ENCODE results near the gene KRTAP12-2.

KRTAP12-2 gene

DNA sequence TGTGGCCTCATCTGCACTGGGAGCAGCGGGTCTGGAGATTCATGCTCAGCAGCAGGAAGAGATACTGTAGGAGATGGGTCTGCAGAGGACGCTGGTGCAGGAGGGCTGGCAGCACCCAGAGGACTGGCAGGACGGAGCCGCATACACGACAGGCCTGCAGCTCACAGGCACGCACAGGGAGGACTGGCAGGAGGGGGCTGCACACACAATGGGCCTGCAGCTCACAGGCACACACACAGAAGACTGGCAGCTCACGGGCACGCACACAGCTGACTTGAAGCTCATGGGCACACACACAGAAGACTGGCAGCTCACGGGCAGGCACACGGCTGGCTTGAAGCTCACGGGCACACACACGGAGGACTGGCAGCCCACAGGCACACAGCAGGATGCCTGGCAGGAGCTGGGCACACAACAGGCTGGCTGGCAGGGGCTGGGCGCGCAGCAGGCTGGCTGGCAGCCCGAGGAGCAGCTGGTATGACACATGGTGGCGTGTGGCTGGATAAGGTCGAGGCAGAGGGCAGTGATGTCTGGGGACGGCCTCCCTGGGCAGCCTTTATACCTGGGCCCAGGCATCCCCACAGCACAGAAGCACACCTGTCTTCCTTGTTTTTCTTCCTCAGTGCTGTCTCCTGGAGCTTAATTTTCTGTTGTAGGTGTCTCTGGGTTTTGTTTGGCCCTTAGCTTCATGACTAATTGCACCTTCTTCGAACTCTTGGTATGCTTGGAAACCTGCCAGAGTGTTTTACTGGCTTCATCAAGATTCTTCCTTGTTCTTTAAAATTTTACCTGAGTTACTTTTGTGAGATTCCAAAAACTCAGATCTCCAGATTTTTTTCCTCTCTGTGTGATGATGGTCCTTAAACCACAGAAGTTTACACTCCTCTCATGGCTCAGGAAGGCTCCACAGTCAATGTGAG, at the start of gene KRTAP12-2:
Gene KRTAP12-2 (minus strand): TSS at position 527 of the 920 bp plus-strand sequence. CDS start 41 bp downstream, at position 486.
- in situ Hi-C loops (cut with MboI; ENCODE audit: low sequenced_read_pairs), result no loop called here

DNA sequence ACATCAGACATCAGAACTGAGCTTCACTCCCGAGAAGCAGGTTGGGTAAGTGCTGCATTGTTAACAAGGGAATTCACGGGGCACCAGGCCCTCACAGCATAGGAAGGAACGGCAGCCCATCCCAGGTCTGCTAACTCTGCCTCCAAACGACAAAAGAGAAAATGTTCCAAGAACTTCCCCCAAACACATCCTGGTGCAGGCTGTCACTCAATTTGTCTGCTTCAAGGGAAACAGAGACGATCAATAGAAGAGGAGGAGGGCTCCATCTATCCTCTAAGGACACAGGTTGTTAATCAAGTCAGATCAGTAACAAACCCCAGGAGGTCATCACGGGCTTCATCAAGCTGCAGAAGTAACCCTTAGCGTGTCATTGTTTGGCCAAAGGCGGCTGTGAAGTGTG, 48.2 kb upstream of the KRTAP12-2 start:
- in situ Hi-C loops (cut with MboI; ENCODE audit: low sequenced_read_pairs), result no loop called here

- in situ Hi-C loops (cut with MboI; ENCODE audit: low sequenced_read_pairs), result no loop called here
Observed at GRCh38 chr21:44713846-44714245, 47.1 kb upstream of the KRTAP12-2 start.

- in situ Hi-C loops (cut with MboI; ENCODE audit: low sequenced_read_pairs), result no loop called here
Observed at GRCh38 chr21:44713130-44713529, 46.4 kb upstream of the KRTAP12-2 start.

GRCh38 chr21:44712203-44713028, 45.7 kb upstream of the KRTAP12-2 start:
- in situ Hi-C loops (cut with MboI; ENCODE audit: low sequenced_read_pairs), result no loop called here

- in situ Hi-C loops (cut with MboI; ENCODE audit: low sequenced_read_pairs), result no loop called here
Observed at GRCh38 chr21:44711327-44712202, 44.8 kb upstream of the KRTAP12-2 start, which contains the start of gene TSPEAR. TSS of gene TSPEAR (minus strand) at chr21:44711572. CDS start at chr21:44711514, 58 bp downstream.

DNA sequence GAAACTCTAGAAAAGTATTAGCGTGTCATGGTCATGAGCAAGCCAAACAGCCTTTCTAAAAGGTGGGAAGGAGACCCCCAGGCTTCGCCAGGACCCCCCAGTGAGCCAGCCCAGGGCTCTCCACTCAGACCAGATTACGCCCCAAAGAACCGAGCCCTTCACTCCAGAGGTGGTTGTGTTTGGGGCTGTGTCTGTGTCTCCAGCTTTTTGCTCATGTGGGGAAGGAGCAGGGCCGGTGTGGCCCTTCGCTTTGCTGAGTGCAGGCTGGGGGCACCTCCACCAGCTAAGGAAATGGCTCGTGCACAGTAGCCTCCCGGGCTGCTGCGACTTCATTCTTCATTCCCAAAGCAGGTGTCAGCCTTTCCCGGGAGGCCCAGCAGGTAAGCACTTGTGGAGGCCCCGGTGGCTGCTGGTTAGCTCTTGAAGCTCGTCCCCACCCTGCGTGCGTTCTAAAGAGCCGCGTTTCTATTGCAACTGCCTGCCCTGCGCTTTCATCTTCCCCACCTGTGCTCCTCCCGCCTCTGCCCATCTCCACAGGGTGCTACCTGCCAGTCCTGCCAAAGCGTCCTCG, 44.1 kb upstream of the KRTAP12-2 start:
- in situ Hi-C loops (cut with MboI; ENCODE audit: low sequenced_read_pairs), result no loop called here

DNA sequence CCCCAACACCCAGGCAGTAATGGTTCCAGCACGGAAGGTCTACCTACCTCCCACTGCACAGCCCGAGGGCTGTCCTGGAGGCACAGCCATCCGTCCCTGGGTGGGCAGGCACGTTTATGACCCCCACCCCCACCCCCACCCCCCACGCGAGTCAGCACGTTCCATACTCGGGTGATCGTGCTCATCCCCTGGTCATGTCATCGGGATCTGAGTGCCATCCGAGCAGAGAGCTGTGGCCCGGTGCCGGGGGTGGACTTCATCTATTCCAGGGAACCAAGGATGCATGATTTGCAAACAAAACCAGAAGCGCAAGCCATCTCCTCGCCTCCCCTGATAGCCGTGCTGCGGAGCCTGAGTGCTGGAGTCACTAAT, 43.6 kb upstream of the KRTAP12-2 start:
- in situ Hi-C loops (cut with MboI; ENCODE audit: low sequenced_read_pairs), result no loop called here

- in situ Hi-C loops (cut with MboI; ENCODE audit: low sequenced_read_pairs), result no loop called here
Observed at GRCh38 chr21:44709426-44710293, 42.9 kb upstream of the KRTAP12-2 start.

DNA sequence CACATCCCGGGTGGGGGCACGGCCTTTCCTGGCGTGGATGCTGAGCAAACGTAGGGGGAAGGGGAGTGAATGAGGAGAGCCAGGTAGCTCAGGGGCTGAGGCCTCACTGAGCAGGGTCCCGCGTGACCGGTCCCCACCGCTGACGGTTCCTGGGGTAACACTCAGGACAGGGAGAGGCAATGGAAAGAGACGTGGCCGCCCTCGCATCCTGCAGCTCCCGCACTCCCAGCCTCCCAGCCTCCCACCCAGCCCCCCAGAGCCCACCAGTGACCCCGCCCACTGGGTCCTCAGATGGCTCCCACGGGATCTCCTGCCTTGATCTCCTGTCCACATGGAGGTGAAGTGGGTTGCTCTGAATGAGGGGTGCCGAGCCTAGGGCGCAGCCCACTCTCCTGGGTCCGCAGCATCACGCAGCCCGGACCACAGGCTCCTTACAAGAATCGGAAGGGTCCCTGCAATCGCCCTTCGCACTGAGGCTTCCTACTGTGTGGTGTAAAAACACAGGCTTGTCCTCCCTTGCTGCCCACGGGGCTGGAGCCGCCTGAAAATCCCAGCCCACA, 42.2 kb upstream of the KRTAP12-2 start:
- in situ Hi-C loops (cut with MboI; ENCODE audit: low sequenced_read_pairs), result no loop called here

DNA sequence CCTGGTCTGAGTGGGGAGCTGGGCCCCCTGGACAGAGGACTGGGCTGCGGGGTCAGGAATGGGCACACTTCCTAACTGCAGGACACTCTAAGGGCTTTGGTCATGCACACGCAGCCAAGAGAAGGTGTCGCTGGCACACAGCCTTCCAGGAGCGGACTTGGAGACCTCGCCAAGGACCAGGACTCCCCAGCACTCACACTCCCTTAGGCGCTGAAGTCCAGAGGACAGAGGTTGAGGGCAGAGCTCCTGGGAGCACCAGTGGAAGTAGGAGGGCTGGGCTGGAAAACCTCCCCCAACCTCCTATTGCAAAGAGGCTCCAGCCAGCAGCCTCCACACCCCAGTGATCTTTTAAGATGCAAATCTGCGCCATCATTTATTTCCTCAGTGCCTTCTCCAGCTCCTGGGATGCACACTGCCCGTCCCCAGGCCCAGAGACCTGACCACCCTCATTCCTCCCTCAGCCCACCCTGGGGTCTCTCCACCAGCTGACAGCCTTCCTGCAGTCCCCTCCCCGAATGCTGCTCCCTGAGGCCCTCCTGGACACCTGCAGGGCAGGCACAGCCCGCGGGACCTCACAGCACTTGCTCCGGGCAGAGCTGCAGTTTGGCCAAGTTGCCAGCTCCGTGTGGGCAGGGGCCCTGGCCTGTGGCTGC, 41.6 kb upstream of the KRTAP12-2 start:
- in situ Hi-C loops (cut with MboI; ENCODE audit: low sequenced_read_pairs), result no loop called here

GRCh38 chr21:44706706-44707581, 40.2 kb upstream of the KRTAP12-2 start:
- in situ Hi-C loops (cut with MboI; ENCODE audit: low sequenced_read_pairs), result no loop called here

- in situ Hi-C loops (cut with MboI; ENCODE audit: low sequenced_read_pairs), result no loop called here
Observed at GRCh38 chr21:44706026-44706705, 39.4 kb upstream of the KRTAP12-2 start.

DNA sequence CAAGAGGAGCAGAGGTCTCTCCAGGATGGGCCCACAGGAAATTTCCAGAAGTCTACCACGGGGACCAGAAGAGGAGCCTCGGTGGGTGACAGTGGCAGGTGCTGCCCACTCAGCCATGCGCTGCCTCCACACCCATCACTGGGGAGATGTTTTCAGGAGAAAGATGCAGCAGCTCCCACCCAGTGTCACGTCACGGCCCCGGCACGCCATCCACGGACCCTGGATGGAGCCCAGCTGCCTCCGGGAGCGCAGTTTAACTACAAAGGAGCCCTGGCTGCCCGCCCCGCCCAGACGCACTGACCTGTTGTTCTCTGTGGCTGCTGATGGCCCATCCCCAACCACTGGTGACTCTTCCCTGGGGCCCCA, 37.9 kb upstream of the KRTAP12-2 start:
- in situ Hi-C loops (cut with MboI; ENCODE audit: low sequenced_read_pairs), result no loop called here

DNA sequence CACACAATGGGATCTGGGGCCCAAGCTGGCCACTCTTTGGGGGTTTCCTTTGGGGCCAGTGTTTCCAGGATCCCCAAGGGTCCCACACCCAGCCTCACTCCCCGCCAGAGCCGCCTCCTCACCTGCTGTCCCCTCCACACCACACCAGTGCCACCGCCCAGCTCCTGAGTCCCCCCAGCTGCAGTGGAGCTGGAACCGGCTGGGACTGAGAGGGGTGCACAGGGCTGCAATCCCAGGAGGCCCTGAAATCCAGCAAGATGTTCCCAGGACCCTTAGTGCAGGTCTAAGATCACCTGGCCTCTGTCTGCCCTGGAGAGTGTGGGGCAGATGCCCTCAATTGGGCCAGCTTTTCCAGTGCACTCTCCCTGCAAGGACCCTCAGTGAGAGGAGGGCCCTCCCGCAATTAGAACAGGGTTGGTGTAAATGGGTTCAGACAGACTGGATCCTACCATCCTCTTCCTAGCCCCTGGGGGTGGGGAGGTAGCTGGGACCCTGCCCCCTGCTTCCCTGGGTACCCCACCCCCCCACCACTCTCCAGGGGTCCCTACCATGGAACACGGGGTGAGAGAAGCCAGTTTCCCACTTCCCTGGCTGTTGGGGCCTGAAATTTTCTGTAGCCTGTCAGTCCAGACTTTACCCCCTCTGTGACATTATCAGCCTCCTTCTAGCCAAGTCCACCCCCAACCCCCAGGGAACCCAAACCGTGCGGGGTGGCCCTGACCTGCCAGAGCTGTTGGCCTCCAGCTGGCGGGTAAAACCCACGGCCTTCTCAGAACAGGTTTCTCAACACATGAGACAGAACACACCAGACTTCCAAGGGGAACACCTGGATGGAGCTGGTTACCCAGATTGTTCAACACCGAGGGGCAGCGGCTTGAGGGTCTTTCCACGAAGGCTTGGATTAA, 37.3 kb upstream of the KRTAP12-2 start:
- in situ Hi-C loops (cut with MboI; ENCODE audit: low sequenced_read_pairs), result no loop called here
